ENCODE measurements around the gene C4orf33. TPM values are rescaled to one million over a fixed set of nuclear protein-coding genes. Genes with fewer than 3 reads are reported as not detected.

Gene C4orf33
- total RNA-seq, 4 donors from 2014 or later: 22.6 to 25.1 (median 23.7) TPM

GRCh38 chr4:129109965-129110824, 14.2 kb downstream of the C4orf33 start:
- no peaks in the 10 kb centered on the region for H3K36me3 ChIP-seq
- no peak overlapping the region for H3K4me3 ChIP-seq (replicated peaks in 1 of 3)
- WGBS, 2 donors: 80 to 85% methylated on average over 3 of the region's 3 CpGs
- H3K27me3 ChIP-seq: no peaks in the 10 kb centered on the region
- DNase-seq: no peak
- H3K4me1 ChIP-seq: no peaks in the 10 kb centered on the region
- no peak overlapping the region for H3K27ac ChIP-seq
- intact Hi-C loops (cut with DNase I): no loop called here
- no peak for TF ChIP-seq POLR2A (IDR thresholded peaks at IDR 0.05)
- H3K9me3 ChIP-seq: no peaks in the 10 kb centered on the region

GRCh38 chr4:129110931-129111330, 15.0 kb downstream of the C4orf33 start:
- no peak overlapping the region for H3K27ac ChIP-seq
- H3K27me3 ChIP-seq: no peaks in the 10 kb centered on the region
- intact Hi-C loops (cut with DNase I): no loop called here
- 75 to 85% methylated on average over 3 of the region's 3 CpGs for WGBS, 2 donors
- H3K4me3 ChIP-seq (replicated peaks in 1 of 3): no peak overlapping the region
- H3K4me1 ChIP-seq: no peaks in the 10 kb centered on the region
- H3K9me3 ChIP-seq: no peaks in the 10 kb centered on the region
- no peaks in the 10 kb centered on the region for H3K36me3 ChIP-seq
- TF ChIP-seq CTCF (IDR thresholded peaks at IDR 0.05) (no peak), POLR2A (IDR thresholded peaks at IDR 0.05) (no peak)
- DNase-seq: no peak

GRCh38 chr4:129111919-129112318, 16.0 kb downstream of the C4orf33 start:
- Histone ChIP-seq H3K36me3 (no peaks in the 10 kb centered on the region), H3K27me3 (no peaks in the 10 kb centered on the region), H3K27ac (no peak overlapping the region), H3K9me3 (no peaks in the 10 kb centered on the region), H3K4me3 (replicated peaks in 1 of 3) (no peak overlapping the region), H3K4me1 (no peaks in the 10 kb centered on the region)
- TF ChIP-seq POLR2A (IDR thresholded peaks at IDR 0.05) (no peak), CTCF (IDR thresholded peaks at IDR 0.05) (no peak)
- intact Hi-C loops (cut with DNase I): no loop called here
- DNase-seq: no peak

GRCh38 chr4:129113434-129113833, 17.5 kb downstream of the C4orf33 start:
- Histone ChIP-seq H3K4me3 (replicated peaks in 1 of 3) (no peak overlapping the region), H3K9me3 (no peaks in the 10 kb centered on the region), H3K36me3 (no peaks in the 10 kb centered on the region), H3K27ac (no peak overlapping the region), H3K27me3 (no peaks in the 10 kb centered on the region), H3K4me1 (no peaks in the 10 kb centered on the region)
- 22 to 29% methylated on average over 1 of the region's 1 CpG for WGBS, 2 donors
- no peak for DNase-seq
- TF ChIP-seq POLR2A (IDR thresholded peaks at IDR 0.05) (no peak), CTCF (IDR thresholded peaks at IDR 0.05) (no peak)
- intact Hi-C loops (cut with DNase I): no loop called here

- no peaks in the 10 kb centered on the region for H3K4me1 ChIP-seq
- WGBS, 2 donors: 50 to 57% methylated on average over 1 of the region's 1 CpG
- H3K4me3 ChIP-seq (replicated peaks in 1 of 3): no peak overlapping the region
- H3K36me3 ChIP-seq: no peaks in the 10 kb centered on the region
- DNase-seq: no peak
- intact Hi-C loops (cut with DNase I): no loop called here
- H3K9me3 ChIP-seq: no peaks in the 10 kb centered on the region
- no peaks in the 10 kb centered on the region for H3K27me3 ChIP-seq
- H3K27ac ChIP-seq: no peak overlapping the region
- TF ChIP-seq POLR2A (IDR thresholded peaks at IDR 0.05): no peak
- TF ChIP-seq CTCF (IDR thresholded peaks at IDR 0.05): no peak
These were observed 18.0 kb downstream of the C4orf33 start for GRCh38 chr4:129113919-129114318.

Data from thyroid gland (tissue), 4 donors.